ENCODE data around the gene CLEC4D. TPM values are rescaled to one million over a fixed set of nuclear protein-coding genes. Genes with fewer than 3 reads are reported as not detected.
"Not testable (repeated sequence)": the region's sequence is repeated elsewhere in the genome, so short reads cannot be mapped to it uniquely, and the experiment has no call there.

The CLEC4D gene
- total RNA-seq, 1 experiment from 2014 or later = 0.42 TPM

- Histone ChIP-seq H2AFZ (ENCODE audit: low read length) (no peak overlapping the region), H2BK12ac (ENCODE audit: insufficient read length, low read depth, low read length) (no peak overlapping the region), H3K9me3 (ENCODE audit: control insufficient read depth, low read depth, low read length) (no peaks in the 10 kb centered on the region), H2BK120ac (ENCODE audit: low read depth, low read length, poor library complexity, severe bottlenecking) (no peak overlapping the region), H3K79me2 (ENCODE audit: insufficient read depth, low read length) (no peaks in the 10 kb centered on the region), H3K56ac (ENCODE audit: insufficient read length, low read depth, low read length) (no peak overlapping the region), H3K4ac (ENCODE audit: low read depth, low read length) (no peak overlapping the region), H3K27me3 (ENCODE audit: insufficient read depth, low read length) (no peaks in the 10 kb centered on the region), H4K20me1 (ENCODE audit: control insufficient read depth, insufficient read depth, insufficient read length) (no peaks in the 10 kb centered on the region), H2BK5ac (ENCODE audit: insufficient read length, low read length) (no peak overlapping the region), H2AK5ac (ENCODE audit: insufficient read length, low read length) (no peak overlapping the region), H3T11ph (ENCODE audit: low read length) (no peak overlapping the region), H4K5ac (ENCODE audit: insufficient read length, low read depth, low read length) (no peak overlapping the region), H4K91ac (ENCODE audit: insufficient read length, low read depth, low read length) (no peak overlapping the region), H4K8ac (replicated peaks; ENCODE audit: insufficient read length, low read depth, low read length) (no peak overlapping the region), H2BK15ac (ENCODE audit: low read depth, low read length) (no peak overlapping the region), H3K27ac (ENCODE audit: insufficient read length, low read depth, low read length) (no peak overlapping the region), H2BK20ac (ENCODE audit: low read depth, low read length, poor library complexity, severe bottlenecking) (no peak overlapping the region), H3K23ac (ENCODE audit: insufficient read length, low read depth, low read length) (no peak overlapping the region), H3K79me1 (ENCODE audit: insufficient read depth, low read depth, low read length, poor library complexity, severe bottlenecking) (no peaks in the 10 kb centered on the region), H3K9ac (ENCODE audit: extremely low read depth, insufficient read length, low read length) (no peak overlapping the region), H3K18ac (ENCODE audit: insufficient read length, low read depth, low read length) (no peak overlapping the region), H3K23me2 (ENCODE audit: insufficient read length, low read depth, low read length, poor library complexity, severe bottlenecking) (no peaks in the 10 kb centered on the region), H3K4me1 (ENCODE audit: insufficient read depth, low read length) (no peaks in the 10 kb centered on the region; the same call in 1 of the 2 replicates), H3K4me2 (ENCODE audit: insufficient read depth, insufficient read length, low read length) (no peak overlapping the region), H3K14ac (ENCODE audit: insufficient read depth, low read length) (no peak overlapping the region)
- no peak for TF ChIP-seq CTCF (conservative IDR thresholded peaks at IDR 0.05)
- H3K9me3 Mint-ChIP-seq = peaks cover 4 to 5% of the 10 kb centered on the region in 2 experiments; a peak in 4 of 5 replicates
- no CpG with 5 or more reads among the region's 2 CpGs for WGBS (ENCODE audit: extremely low coverage, insufficient read length, low lambda C conversion rate)
- H3K27ac Mint-ChIP-seq = no peak overlapping the region
- no peak for DNase-seq
- no peak overlapping the region for H3K4me3 Mint-ChIP-seq
- no peaks in the 10 kb centered on the region; the same call in 1 of the 2 replicates for H3K27me3 Mint-ChIP-seq (ENCODE audit: low read depth)
- H3K36me3 Mint-ChIP-seq (ENCODE audit: insufficient read depth in 1 of 3, low read depth in 3 of 3) = peaks cover 0 to 11% (median 0%) of the 10 kb centered on the region in 3 experiments; a peak in 2 of 7 replicates
- peaks cover 9 to 25% of the 10 kb centered on the region in 2 experiments for H3K4me1 Mint-ChIP-seq
Measured at GRCh38 chr12:8493084-8493483, 20.2 kb upstream of the CLEC4D start.

DNA sequence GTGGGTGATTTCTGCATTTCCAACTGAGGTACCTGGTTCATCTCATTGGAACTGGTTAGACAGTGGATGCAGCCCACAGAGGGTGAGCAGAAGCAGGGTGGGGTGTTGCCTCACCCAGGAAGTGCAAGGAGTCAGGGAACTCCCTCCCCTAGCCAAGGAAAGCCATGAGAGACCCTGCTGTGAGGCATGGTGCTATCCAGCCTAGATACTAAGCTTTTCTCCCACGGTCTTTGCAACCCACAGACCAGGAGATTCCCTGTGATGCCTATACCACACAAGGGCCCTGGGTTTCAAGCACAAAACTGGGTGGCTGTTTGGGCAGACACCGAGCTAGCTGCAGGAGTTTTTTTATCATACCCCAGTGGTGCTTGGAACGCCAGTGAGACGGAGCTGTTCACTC is 17.6 kb upstream of the CLEC4D start:
- not testable (repeated sequence) for H2AK5ac ChIP-seq (ENCODE audit: insufficient read length, low read length); H3K9me3 Mint-ChIP-seq; H3K23me2 ChIP-seq (ENCODE audit: insufficient read length, low read depth, low read length, poor library complexity, severe bottlenecking); H3K14ac ChIP-seq (ENCODE audit: insufficient read depth, low read length); H2BK20ac ChIP-seq (ENCODE audit: low read depth, low read length, poor library complexity, severe bottlenecking); H4K20me1 ChIP-seq (ENCODE audit: control insufficient read depth, insufficient read depth, insufficient read length); H3K4ac ChIP-seq (ENCODE audit: low read depth, low read length); H3K9me3 ChIP-seq (ENCODE audit: control insufficient read depth, low read depth, low read length); H3K27ac ChIP-seq (ENCODE audit: insufficient read length, low read depth, low read length); H3K9ac ChIP-seq (ENCODE audit: extremely low read depth, insufficient read length, low read length); H3K4me3 Mint-ChIP-seq; H3K27me3 Mint-ChIP-seq (ENCODE audit: low read depth); H2BK15ac ChIP-seq (ENCODE audit: low read depth, low read length); H3K23ac ChIP-seq (ENCODE audit: insufficient read length, low read depth, low read length); H4K5ac ChIP-seq (ENCODE audit: insufficient read length, low read depth, low read length); H3K27me3 ChIP-seq (ENCODE audit: insufficient read depth, low read length); H2BK5ac ChIP-seq (ENCODE audit: insufficient read length, low read length); H2BK12ac ChIP-seq (ENCODE audit: insufficient read length, low read depth, low read length); H3K18ac ChIP-seq (ENCODE audit: insufficient read length, low read depth, low read length); H3K36me3 Mint-ChIP-seq (ENCODE audit: insufficient read depth in 1 of 3, low read depth in 3 of 3); H2BK120ac ChIP-seq (ENCODE audit: low read depth, low read length, poor library complexity, severe bottlenecking); H3K4me2 ChIP-seq (ENCODE audit: insufficient read depth, insufficient read length, low read length); H4K91ac ChIP-seq (ENCODE audit: insufficient read length, low read depth, low read length); H4K8ac ChIP-seq (replicated peaks; ENCODE audit: insufficient read length, low read depth, low read length); H3K79me1 ChIP-seq (ENCODE audit: insufficient read depth, low read depth, low read length, poor library complexity, severe bottlenecking); DNase-seq; H2AFZ ChIP-seq (ENCODE audit: low read length); H3K56ac ChIP-seq (ENCODE audit: insufficient read length, low read depth, low read length); H3T11ph ChIP-seq (ENCODE audit: low read length); H3K79me2 ChIP-seq (ENCODE audit: insufficient read depth, low read length); H3K4me1 ChIP-seq (ENCODE audit: insufficient read depth, low read length)
- Mint-ChIP-seq H3K27ac (peak overlapping the region in 1 of 3 experiments; percentile 12; a peak in 1 of 7 replicates), H3K4me1 (peaks cover 15 to 34% of the 10 kb centered on the region in 2 experiments)
- WGBS (ENCODE audit: extremely low coverage, insufficient read length, low lambda C conversion rate) = no CpG with 5 or more reads among the region's 4 CpGs
